NCI-H2171 (cell line): ENCODE measurements around the gene RNF151.
"Not testable (repeated sequence)": the region's sequence is repeated elsewhere in the genome, so short reads cannot be mapped to it uniquely, and the experiment has no call there.

Source experiments
- DNase-seq: peaks from one replicate; lab custom pipeline; 2025; lab: John Stamatoyannopoulos, UW

RNF151 gene

GRCh38 chr16:2009164-2009711 is 42.6 kb downstream of the RNF151 start:
- DNase-seq: no peak

- DNase-seq: peak; percentile 77
Observed at GRCh38 chr16:2009791-2010510, 43.3 kb downstream of the RNF151 start, which contains the start of gene ZNF598. ZNF598 (minus strand) TSS chr16:2009821.

- DNase-seq: not testable (repeated sequence)
Observed at GRCh38 chr16:2011726-2012125, 45.1 kb downstream of the RNF151 start.

- no peak for DNase-seq
Observed at GRCh38 chr16:2013527-2013926, 46.9 kb downstream of the RNF151 start.

- no peak for DNase-seq
Observed at GRCh38 chr16:2015117-2015946, 48.7 kb downstream of the RNF151 start.

GRCh38 chr16:2015947-2016208 is 49.2 kb downstream of the RNF151 start:
- DNase-seq: no peak

- DNase-seq: no peak
Observed at GRCh38 chr16:2016407-2016922, 49.8 kb downstream of the RNF151 start.
